KOPT-K1 (cell line): ENCODE results near the gene EFCAB9.
A peak's percentile ranks its signal among the peaks of the same experiment; 100 is the strongest.

ENCODE experiments used
- H3K27ac ChIP-seq: fragments of 200-600 bp; sonication (generic); 2 replicates; pipeline ENCODE4 v1.5.1; 2016; ENCODE audit warnings: antibody characterized with exemption, mild to moderate bottlenecking, low read depth, low read length; ENCODE audit not compliant: poor library complexity, severe bottlenecking
- H3K36me3 ChIP-seq: fragments of 200-600 bp; sonication (generic); 2 replicates; pipeline ENCODE4 v1.5.1; 2017; ENCODE audit warnings: antibody characterized with exemption, mild to moderate bottlenecking, low read length, moderate library complexity; ENCODE audit not compliant: insufficient read depth
- H3K9me3 ChIP-seq: fragments of 200-600 bp; sonication (generic); 2 replicates; pipeline ENCODE4 v1.5.1; 2017; ENCODE audit warnings: antibody characterized with exemption, low read length, mild to moderate bottlenecking; ENCODE audit not compliant: insufficient read depth, poor library complexity, severe bottlenecking

The EFCAB9 gene

DNA sequence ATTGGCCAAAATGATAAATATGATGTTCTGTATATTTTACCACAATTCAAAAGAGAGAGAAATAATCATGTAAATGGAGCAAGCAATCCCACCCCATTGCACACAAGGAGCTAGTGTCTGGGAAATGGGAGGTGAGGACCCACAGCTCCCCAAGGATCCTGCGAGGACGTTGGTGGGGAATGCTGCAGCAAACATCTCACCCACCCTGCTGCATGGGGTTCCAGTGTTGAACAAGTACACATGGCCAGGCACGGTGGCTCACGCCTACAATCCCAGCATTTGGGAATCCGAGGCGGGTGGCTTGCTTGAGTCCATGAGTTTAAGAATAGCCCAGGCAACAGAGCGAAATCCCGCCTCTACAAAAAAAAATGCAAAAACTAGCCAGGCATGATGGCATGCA, 35.0 kb upstream of the EFCAB9 start:
- Histone ChIP-seq H3K9me3 (peaks cover 4% of the 10 kb centered on the region), H3K27ac (no peak overlapping the region), H3K36me3 (peaks cover 29% of the 10 kb centered on the region)

DNA sequence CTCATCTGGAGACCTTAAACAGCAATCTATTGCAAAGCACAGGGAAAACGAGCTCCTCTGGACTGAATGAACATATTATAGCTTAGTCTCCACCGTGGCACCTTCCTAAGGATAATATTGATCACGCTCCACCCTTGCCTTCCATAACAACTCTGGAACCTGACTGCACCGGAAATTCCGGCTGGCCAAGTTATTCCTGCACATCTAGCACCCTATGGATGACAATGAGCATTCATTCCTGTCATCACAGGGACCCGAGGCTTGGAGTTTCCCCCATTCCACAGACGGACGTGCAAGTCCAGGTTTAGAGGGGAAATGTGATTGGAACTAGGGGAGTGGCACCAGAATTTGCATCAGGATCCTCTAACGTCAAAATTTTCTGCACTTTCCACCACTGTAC, 33.5 kb upstream of the EFCAB9 start:
- Histone ChIP-seq H3K9me3 (peaks cover 4% of the 10 kb centered on the region), H3K27ac (no peak overlapping the region)

GRCh38 chr5:172162323-172162986, 31.5 kb upstream of the EFCAB9 start:
- peaks cover 4% of the 10 kb centered on the region for H3K9me3 ChIP-seq
- H3K27ac ChIP-seq: no peak overlapping the region
- 0 out of 2 replicates have a peak, but pooled peaks cover 11% of the 10 kb centered on the region for H3K36me3 ChIP-seq

More for the DNA sequence above, 33.5 kb upstream of the EFCAB9 start:
- peaks cover 19% of the 10 kb centered on the region for H3K36me3 ChIP-seq

DNA sequence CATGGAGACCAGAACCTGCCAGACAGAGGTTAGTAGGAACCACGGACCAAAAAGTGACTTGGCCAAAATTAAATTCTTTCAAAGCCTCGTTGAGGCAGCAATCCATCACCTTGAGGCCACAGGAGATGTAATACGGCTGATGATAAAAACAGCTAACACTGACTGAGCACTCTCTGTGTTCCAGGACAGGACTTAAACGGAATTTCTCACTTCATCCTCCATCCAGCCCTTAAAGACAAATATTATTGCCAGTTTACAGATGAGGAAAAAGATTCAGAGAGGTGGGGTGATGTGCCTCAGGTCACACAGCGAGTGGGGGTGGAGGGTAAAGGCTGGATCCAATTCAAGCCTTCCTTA, 31.0 kb upstream of the EFCAB9 start:
- peaks cover 4% of the 10 kb centered on the region for H3K9me3 ChIP-seq
- 0 out of 2 replicates have a peak, but pooled peaks cover 8% of the 10 kb centered on the region for H3K36me3 ChIP-seq
- H3K27ac ChIP-seq: no peak overlapping the region

DNA sequence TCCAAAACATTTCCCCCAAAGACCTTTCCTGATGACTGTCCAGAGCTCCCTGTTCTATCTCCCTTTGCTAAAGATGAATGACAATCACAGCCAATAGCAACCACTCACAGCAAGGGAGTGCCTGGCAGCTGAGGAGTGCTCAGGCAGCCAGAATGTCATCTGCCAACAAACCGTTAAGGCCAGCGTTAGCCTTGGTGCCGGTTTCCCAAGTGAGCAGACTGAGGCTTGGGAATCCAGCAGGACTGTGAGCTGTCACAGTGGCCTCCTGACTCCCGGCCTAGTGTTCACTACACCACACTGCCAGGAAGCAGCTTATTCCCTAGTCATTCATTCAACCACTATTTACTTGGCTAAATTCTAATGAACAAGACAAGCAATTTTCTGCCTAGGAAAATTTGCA, 30.6 kb upstream of the EFCAB9 start:
- no peak overlapping the region for H3K27ac ChIP-seq
- peaks cover under 1% of the 10 kb centered on the region for H3K9me3 ChIP-seq

DNA sequence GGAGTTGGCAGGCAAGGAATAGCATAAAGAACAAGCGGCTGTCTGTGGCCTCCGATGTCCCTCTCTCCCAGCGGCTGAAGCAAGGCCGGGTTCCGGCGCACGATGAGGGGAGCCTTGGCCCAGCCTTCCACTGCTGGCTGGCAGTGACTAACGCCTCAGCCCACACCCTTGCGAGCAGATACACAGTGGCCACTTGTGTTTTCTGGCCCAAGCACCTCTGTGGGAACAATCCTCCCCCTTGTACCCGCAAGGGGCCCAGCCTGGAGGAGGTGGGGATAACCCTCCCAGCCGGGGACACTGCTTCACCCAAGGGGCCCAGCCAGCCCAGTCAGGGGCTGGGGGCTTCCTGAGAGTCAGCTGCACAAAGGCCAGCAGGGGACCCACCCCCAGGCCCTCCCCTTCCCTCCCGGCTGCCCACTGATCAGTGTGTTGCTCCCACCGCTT, 29.2 kb upstream of the EFCAB9 start:
- 0 out of 2 replicates have a peak, but pooled peaks cover 5% of the 10 kb centered on the region for H3K36me3 ChIP-seq
- no peaks in the 10 kb centered on the region for H3K9me3 ChIP-seq
- H3K27ac ChIP-seq: no peak overlapping the region

More for the DNA sequence above, 30.6 kb upstream of the EFCAB9 start:
- 0 out of 2 replicates have a peak, but pooled peaks cover 5% of the 10 kb centered on the region for H3K36me3 ChIP-seq

DNA sequence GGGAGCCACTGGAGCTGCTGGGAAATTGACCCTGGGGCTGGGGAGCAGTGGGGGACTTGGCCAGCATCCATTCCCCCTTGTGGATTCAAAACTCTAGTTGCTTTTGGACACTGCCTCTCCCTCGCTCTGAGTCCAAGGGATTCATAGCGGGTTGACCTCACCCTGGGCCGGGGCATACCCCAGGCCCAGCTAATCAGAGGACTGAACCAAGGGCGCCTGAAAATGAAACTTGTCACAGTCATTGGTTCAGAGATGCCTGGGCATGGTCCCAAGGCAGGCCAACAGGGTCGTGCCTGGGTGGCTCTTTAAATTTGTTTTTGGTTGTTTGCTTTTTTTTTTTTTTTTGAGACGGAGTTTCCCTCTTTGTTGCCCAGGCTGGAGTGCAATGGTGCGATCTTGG, 28.5 kb upstream of the EFCAB9 start:
- H3K9me3 ChIP-seq: no peaks in the 10 kb centered on the region
- H3K27ac ChIP-seq: no peak overlapping the region
- 0 out of 2 replicates have a peak, but pooled peaks cover 5% of the 10 kb centered on the region for H3K36me3 ChIP-seq

DNA sequence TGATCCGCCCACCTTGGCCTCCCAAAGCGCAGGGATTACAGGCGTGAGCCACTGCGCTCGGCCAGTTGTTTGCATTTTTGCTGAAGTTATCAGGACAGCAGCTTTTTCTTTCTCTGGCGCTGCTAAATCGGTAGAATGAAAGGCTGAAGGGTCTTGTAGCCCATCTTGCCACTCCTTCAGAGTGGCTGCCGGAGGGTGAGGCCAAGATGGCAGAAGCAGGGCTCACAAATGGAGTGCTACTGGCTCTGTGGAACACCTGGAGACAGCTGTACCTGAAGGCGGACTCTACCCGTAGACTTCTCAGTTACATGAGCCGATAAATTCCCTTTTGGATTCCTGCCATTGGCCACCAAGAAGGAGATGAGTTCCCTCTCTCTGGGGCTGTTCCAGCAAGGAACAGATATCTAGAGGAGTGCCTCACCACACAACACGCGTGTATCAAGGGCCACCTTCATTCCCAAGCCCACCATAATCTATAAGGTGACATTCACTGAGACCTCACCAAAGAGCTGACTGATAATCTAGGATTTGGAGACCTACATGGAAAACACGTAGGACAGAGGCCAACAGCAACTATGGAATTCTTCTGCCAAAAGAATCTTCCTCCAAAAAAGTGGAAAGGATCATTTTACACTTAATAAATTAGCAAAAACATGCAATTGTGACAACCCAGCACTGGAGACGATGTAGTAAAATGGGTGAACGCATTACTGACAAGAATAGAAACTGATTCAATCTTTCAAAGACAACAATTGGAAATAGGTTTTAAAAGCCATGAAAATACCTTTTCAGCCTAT, 27.7 kb upstream of the EFCAB9 start:
- Histone ChIP-seq H3K9me3 (no peaks in the 10 kb centered on the region), H3K36me3 (0 out of 2 replicates have a peak, but pooled peaks cover 5% of the 10 kb centered on the region)

DNA sequence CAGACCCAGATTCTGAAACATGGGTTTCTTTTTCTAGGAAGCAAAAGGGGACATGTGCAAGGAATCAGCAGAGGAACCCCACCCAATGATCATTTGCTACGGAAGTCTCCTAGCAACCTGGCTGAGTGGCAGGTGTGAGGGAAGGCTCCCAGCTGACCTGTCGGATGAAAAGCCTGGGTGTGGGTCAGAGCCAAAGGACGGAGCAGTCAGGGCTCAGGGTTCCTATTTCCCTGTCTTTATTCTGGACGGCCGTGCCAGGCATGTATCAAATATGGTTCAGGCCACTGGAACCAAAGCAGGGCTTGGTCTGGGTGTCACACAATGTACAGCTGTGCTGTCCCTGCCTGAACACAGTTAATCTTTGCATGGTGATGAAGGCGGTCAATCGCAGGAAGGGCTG, 26.1 kb upstream of the EFCAB9 start:
- Histone ChIP-seq H3K27ac (no peak overlapping the region), H3K36me3 (0 out of 2 replicates have a peak, but pooled peaks cover 10% of the 10 kb centered on the region), H3K9me3 (no peaks in the 10 kb centered on the region)

More for the DNA sequence above, 27.7 kb upstream of the EFCAB9 start:
- no peak overlapping the region for H3K27ac ChIP-seq

DNA sequence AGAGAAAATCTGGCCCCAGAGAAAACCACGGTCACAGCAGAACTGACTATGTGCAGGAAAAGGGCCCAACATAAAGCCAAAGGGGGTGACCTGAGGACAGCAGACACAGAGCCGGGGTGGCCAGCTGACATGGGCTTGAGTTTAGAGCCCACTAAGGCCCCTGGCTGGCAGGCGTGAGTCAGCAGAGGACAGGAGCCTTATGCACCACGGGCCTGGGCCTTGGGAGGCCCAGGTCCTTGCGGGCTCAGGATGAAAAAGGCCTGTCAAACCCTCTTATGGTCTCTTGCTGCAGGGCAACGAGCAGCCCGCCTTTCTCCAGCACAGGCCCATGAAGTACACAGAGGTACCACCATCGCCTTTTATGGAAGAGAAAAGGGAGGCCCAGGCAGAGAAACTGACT, 25.7 kb upstream of the EFCAB9 start:
- no peak overlapping the region for H3K27ac ChIP-seq
- 0 out of 2 replicates have a peak, but pooled peaks cover 10% of the 10 kb centered on the region for H3K36me3 ChIP-seq
- no peaks in the 10 kb centered on the region for H3K9me3 ChIP-seq

- Histone ChIP-seq H3K36me3 (0 out of 2 replicates have a peak, but pooled peaks cover 10% of the 10 kb centered on the region), H3K27ac (no peak overlapping the region), H3K9me3 (no peaks in the 10 kb centered on the region)
Observed at GRCh38 chr5:172169216-172169615, 24.8 kb upstream of the EFCAB9 start.

DNA sequence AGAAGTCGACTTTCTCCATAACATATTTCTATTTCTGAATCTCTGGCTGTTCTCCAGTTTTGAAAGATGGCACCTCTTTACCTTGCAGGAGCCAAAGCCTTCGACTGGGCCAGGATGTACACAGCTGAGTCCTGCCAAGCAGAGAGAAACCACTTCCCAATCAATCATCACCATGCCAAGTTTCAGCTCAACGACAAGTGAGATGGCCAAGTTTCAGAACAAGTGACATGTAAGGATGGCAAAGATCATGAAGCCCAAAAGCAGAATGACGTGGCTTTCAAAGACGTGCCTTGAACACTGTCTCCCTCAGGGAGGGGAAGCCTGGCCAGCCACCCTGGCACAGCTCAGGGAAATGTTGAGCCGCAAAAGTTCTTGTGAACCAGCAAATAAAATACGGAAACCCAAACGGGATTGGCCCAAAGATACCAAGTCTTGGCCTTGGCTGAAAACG, 23.7 kb upstream of the EFCAB9 start:
- no peaks in the 10 kb centered on the region for H3K9me3 ChIP-seq
- 0 out of 2 replicates have a peak, but pooled peaks cover 10% of the 10 kb centered on the region for H3K36me3 ChIP-seq
- H3K27ac ChIP-seq: no peak overlapping the region

DNA sequence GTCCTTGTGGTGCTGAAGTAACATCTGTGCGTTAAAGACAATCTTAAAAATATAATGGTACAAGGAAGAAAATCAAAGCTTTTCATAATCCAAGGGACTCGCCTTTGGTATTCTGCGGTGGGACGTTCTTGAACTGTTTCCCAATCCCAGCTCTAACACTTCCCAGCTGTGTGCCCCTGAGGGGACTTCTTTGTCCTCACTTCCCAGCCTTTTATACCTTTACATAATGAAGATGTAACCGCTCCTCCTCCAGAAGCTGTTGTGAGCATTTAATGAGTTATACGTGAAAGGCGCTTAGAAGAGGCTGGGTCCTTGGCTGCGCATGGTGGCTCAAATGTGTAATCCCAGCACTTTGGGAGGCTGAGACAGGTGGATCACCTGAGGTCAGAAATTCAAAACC, 22.9 kb upstream of the EFCAB9 start:
- 0 out of 2 replicates have a peak, but pooled peaks cover 7% of the 10 kb centered on the region for H3K36me3 ChIP-seq
- no peak overlapping the region for H3K27ac ChIP-seq
- H3K9me3 ChIP-seq: no peaks in the 10 kb centered on the region

- Histone ChIP-seq H3K9me3 (no peaks in the 10 kb centered on the region), H3K27ac (peak overlapping the region; percentile 99), H3K36me3 (0 out of 2 replicates have a peak, but pooled peaks cover 5% of the 10 kb centered on the region)
Observed at GRCh38 chr5:172172912-172173563, 20.9 kb upstream of the EFCAB9 start.
